ENCODE data around the gene CELSR2. TPM values are rescaled to one million over a fixed set of nuclear protein-coding genes. Genes with fewer than 3 reads are reported as not detected.

The CELSR2 gene
- total and polyA plus RNA-seq, 2 donors (not counting 1 experiment from before 2014, with no cell fraction given), result 0.57 to 2.7 TPM

DNA sequence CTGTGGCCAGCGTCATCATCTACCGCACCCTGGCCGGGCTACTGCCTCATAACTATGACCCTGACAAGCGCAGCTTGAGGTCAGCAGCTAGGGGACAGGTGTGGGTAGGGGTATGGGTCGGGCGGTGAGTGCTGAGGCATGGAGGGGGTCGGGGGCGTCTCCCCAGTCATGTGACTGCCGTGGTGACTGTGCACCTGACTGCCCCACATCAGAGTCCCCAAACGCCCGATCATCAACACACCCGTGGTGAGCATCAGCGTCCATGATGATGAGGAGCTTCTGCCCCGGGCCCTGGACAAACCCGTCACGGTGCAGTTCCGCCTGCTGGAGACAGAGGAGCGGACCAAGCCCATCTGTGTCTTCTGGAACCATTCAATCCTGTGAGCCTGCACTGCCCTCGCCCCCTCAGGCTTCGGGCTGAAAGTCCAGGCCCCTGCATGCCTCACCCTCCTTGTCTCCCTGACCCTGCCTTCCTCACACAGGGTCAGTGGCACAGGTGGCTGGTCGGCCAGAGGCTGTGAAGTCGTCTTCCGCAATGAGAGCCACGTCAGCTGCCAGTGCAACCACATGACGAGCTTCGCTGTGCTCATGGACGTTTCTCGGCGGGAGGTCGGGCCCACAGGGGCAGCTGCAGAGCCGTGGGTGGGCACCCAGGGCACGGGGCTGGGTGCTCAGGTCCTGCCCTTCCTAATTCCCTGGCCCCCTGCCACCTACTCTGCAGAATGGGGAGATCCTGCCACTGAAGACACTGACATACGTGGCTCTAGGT lies 20.1 kb downstream of the CELSR2 start:
- Mint-ChIP-seq H3K27ac (no peak overlapping the region), H3K4me1 (no peaks in the 10 kb centered on the region), H3K27me3 (no peaks in the 10 kb centered on the region), H3K4me3 (no peak overlapping the region), H3K9me3 (ENCODE audit: insufficient read depth) (no peaks in the 10 kb centered on the region)
- WGBS (ENCODE audit: insufficient coverage), result 96% methylated on average over 33 of the region's 33 CpGs
- no peak overlapping the region for H3K4me2 ChIP-seq (replicated peaks; ENCODE audit: low read depth, low read length, poor library complexity, severe bottlenecking)
- H3K4me1 ChIP-seq (ENCODE audit: control insufficient read depth in 2 of 2, insufficient read depth in 2 of 2, low read length in 2 of 2), result no peaks in the 10 kb centered on the region
- TF ChIP-seq EZH2 (IDR thresholded peaks at IDR 0.05; ENCODE audit: borderline replicate concordance, insufficient read depth, low read depth, low read length, poor library complexity, severe bottlenecking), result no peak
- TF ChIP-seq, protein P1, sequence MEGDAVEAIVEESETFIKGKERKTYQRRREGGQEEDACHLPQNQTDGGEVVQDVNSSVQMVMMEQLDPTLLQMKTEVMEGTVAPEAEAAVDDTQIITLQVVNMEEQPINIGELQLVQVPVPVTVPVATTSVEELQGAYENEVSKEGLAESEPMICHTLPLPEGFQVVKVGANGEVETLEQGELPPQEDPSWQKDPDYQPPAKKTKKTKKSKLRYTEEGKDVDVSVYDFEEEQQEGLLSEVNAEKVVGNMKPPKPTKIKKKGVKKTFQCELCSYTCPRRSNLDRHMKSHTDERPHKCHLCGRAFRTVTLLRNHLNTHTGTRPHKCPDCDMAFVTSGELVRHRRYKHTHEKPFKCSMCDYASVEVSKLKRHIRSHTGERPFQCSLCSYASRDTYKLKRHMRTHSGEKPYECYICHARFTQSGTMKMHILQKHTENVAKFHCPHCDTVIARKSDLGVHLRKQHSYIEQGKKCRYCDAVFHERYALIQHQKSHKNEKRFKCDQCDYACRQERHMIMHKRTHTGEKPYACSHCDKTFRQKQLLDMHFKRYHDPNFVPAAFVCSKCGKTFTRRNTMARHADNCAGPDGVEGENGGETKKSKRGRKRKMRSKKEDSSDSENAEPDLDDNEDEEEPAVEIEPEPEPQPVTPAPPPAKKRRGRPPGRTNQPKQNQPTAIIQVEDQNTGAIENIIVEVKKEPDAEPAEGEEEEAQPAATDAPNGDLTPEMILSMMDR (IDR thresholded peaks at IDR 0.05), result no peak
- no peaks in the 10 kb centered on the region for H3K79me2 ChIP-seq (ENCODE audit: control insufficient read depth, insufficient read depth, low read length)
- ChIA-PET POLR2A (no interaction called here), CTCF (interaction anchor here (0.9 to 2.6 kb wide), 2 partner anchors 9 to 130 kb away, joined by 3 to 9 read pairs; partner anchors contain the start of gene SORT1)
- H3K9me3 ChIP-seq (ENCODE audit: control extremely low read depth in 1 of 3, control insufficient read depth in 2 of 3, insufficient read depth in 1 of 3, low read length in 2 of 3), result no peaks in the 10 kb centered on the region
- ATAC-seq (ENCODE audit: low read depth) (no peak), DNase-seq (no peak)
- no peak overlapping the region for H3K27ac ChIP-seq (ENCODE audit: low read length in 2 of 2)
- H3K36me3 ChIP-seq (replicated peaks in 1 of 2; ENCODE audit: control extremely low read depth in 1 of 2, control insufficient read depth in 1 of 2, extremely low read depth in 1 of 2, insufficient read depth in 2 of 2, low read length in 1 of 2), result no peaks in the 10 kb centered on the region
- intact Hi-C loops (cut with micrococcal nuclease), result no loop called here
- no peak overlapping the region for H3K9ac ChIP-seq (ENCODE audit: low read length)
- no peaks in the 10 kb centered on the region for H4K20me1 ChIP-seq (ENCODE audit: control insufficient read depth, insufficient read depth, low read length, poor library complexity, severe bottlenecking)
- peaks cover 0 to 2% (median 0%) of the 10 kb centered on the region in 4 experiments for H3K27me3 ChIP-seq (replicated peaks in 1 of 4; ENCODE audit: control extremely low read depth in 1 of 4, control insufficient read depth in 3 of 4, insufficient read depth in 4 of 4, low read length in 3 of 4)
- no peak overlapping the region for H2AFZ ChIP-seq (ENCODE audit: insufficient read depth, low read depth, low read length, poor library complexity, severe bottlenecking)
- H3K4me3 ChIP-seq (ENCODE audit: control extremely low read depth in 1 of 5, extremely low read depth in 1 of 5, insufficient read depth in 1 of 5, low read depth in 2 of 5, low read length in 4 of 5), result no peak overlapping the region

DNA sequence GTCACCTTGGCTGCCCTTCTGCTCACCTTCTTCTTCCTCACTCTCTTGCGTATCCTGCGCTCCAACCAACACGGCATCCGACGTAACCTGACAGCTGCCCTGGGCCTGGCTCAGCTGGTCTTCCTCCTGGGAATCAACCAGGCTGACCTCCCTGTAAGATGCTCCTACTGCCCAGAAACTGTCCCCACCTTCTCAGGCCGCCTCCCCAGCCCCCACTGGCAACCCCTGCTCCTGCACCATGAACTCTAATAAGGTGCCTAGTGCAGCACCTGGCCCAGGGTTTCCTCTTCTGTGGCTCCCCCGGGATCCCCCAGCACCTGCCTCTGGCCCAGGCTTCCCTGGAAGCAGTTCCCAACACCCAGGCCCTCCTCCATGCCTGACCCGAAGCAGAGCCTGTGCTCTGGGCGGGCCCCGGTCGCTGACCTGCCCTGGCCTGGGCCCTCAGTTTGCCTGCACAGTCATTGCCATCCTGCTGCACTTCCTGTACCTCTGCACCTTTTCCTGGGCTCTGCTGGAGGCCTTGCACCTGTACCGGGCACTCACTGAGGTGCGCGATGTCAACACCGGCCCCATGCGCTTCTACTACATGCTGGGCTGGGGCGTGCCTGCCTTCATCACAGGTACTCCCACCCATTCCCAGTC lies 20.8 kb downstream of the CELSR2 start:
- no peaks in the 10 kb centered on the region for H3K27me3 Mint-ChIP-seq
- H3K9me3 Mint-ChIP-seq (ENCODE audit: insufficient read depth), result no peaks in the 10 kb centered on the region
- Histone ChIP-seq H3K9me3 (ENCODE audit: control extremely low read depth in 1 of 3, control insufficient read depth in 2 of 3, insufficient read depth in 1 of 3, low read length in 2 of 3) (no peaks in the 10 kb centered on the region), H2AFZ (ENCODE audit: insufficient read depth, low read depth, low read length, poor library complexity, severe bottlenecking) (no peak overlapping the region), H3K79me2 (ENCODE audit: control insufficient read depth, insufficient read depth, low read length) (no peaks in the 10 kb centered on the region), H3K36me3 (replicated peaks in 1 of 2; ENCODE audit: control extremely low read depth in 1 of 2, control insufficient read depth in 1 of 2, extremely low read depth in 1 of 2, insufficient read depth in 2 of 2, low read length in 1 of 2) (no peaks in the 10 kb centered on the region), H3K27me3 (replicated peaks in 1 of 4; ENCODE audit: control extremely low read depth in 1 of 4, control insufficient read depth in 3 of 4, insufficient read depth in 4 of 4, low read length in 3 of 4) (peaks cover 0 to 4% (median 0%) of the 10 kb centered on the region in 4 experiments), H4K20me1 (ENCODE audit: control insufficient read depth, insufficient read depth, low read length, poor library complexity, severe bottlenecking) (no peaks in the 10 kb centered on the region), H3K27ac (ENCODE audit: low read length in 2 of 2) (no peak overlapping the region), H3K4me2 (replicated peaks; ENCODE audit: low read depth, low read length, poor library complexity, severe bottlenecking) (no peak overlapping the region), H3K4me3 (ENCODE audit: control extremely low read depth in 1 of 5, extremely low read depth in 1 of 5, insufficient read depth in 1 of 5, low read depth in 2 of 5, low read length in 4 of 5) (no peak overlapping the region), H3K4me1 (ENCODE audit: control insufficient read depth in 2 of 2, insufficient read depth in 2 of 2, low read length in 2 of 2) (no peaks in the 10 kb centered on the region), H3K9ac (ENCODE audit: low read length) (no peak overlapping the region)
- no peak for DNase-seq
- no peak overlapping the region for H3K27ac Mint-ChIP-seq
- intact Hi-C loops (cut with micrococcal nuclease), result no loop called here
- ChIA-PET CTCF (interaction anchor here (2.6 kb wide), 1 partner anchor 129 kb away, joined by 9 read pairs; the partner anchor contains the start of gene SORT1), POLR2A (no interaction called here)
- H3K4me1 Mint-ChIP-seq, result no peaks in the 10 kb centered on the region
- no peak overlapping the region for H3K4me3 Mint-ChIP-seq
- no peak for TF ChIP-seq EZH2 (IDR thresholded peaks at IDR 0.05; ENCODE audit: borderline replicate concordance, insufficient read depth, low read depth, low read length, poor library complexity, severe bottlenecking)
- TF ChIP-seq, protein P1 (IDR thresholded peaks at IDR 0.05), result no peak
- no peak for ATAC-seq (ENCODE audit: low read depth)
- WGBS (ENCODE audit: insufficient coverage), result 86% methylated on average over 17 of the region's 17 CpGs

Data from B cell (primary cell).